Suppressor macrophage treated with lipopolysaccharide for 1 hour (primary cell): Measurements from ENCODE around the gene RAMAC.
A peak's percentile ranks its signal among the peaks of the same experiment; 100 is the strongest.
"Not testable (repeated sequence)": the region's sequence is repeated elsewhere in the genome, so short reads cannot be mapped to it uniquely, and the experiment has no call there.

Experiments used
- DNase-seq, 3 donors: peaks; one replicate each; pipeline ENCODE4 v3.0.0-alpha.2; 2020 to 2022

RAMAC gene

DNA sequence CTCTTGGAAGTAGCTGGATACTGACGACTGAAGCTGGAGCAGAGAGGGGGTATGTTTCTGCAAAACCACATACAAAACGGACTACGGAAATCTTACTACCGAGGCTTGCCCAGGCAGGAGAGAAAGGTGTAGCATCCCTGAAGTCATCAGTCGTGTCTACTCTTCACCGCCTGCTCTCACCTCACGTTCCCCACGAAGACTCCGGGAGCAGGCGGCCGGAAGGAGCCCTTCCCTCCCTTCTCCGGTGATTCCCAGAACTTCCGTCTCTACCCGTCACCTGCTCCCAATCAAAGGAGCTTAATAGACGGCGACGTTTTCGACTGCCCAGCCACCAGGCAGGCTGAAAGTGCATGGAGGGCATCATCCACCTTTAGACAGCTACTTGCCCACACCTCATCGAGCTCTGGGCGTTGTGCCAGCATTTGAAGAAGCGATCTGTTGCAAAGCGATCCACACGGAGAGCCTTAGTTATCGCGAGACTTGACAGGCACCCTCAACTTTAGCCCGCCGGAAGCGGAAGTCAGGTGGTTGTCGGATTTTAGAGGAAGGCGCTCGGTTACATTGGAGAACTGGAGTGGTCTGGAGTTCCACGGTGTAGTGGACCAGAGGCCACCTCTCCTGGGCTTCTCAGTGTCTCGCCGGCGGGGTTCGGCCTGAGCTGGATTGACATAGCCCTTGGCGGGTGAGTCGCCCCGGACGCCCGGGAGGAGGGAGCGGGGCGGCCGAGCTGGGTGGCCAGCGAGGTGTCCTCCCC is at the start of gene RAMAC:
Gene RAMAC (plus strand): TSS at position 523 of the 754 bp plus-strand sequence. CDS start 2,809 bp downstream, outside the sequence.
- peak; percentile 95 to 98 (median 97) for DNase-seq

DNA sequence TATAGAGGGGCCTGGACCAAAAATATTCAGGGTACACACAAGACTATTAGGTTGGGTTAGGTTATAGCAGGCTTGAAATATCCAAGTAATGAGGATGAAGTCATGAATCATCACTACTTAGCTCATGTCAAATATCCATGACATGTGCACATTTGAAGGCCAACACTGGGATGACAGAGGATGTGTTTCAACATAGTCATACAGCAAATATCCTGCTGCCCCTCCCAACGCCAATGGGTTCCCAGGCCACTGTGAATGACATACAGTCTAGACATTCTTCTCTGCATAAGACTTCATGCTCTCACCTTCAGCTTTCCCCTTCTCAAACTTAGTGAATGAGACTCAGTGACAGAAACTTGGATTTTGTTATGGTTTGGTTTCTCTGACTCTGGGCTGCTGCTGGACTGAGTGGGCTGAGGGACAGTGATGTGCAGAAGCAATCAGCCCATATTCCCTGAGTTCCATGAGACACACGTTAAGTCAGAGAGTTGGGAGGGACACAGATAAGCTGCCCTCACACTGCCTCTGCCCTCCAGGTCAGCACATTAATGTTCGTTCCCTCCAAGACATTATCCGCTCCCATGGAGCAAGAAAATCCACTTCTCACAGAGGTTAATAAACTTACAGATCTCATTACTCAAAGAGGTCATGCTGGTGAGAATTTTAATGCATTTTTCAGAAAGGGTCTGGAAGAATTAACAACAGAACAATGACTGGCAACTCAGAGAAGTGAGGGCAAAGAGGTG is 48.9 kb upstream of the RAMAC start:
- DNase-seq, result peak; percentile 22 to 59 (median 39)

DNA sequence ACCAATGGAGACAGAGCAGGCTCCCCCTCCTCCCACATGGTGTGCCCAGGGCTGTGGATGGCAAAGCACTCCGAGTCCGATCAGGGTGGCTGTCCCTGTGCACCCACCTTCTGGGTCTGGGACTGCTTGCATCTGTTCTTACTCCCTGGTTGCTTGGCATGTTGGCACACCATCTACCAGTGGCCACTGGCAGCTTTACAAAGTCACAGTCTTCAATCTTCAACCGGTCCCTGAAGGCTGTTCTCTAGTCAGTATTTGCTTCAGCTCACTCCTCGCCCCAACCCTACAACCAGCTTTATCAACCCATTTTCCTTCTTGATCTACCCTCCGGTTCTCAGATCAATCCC is 48.3 kb upstream of the RAMAC start:
- no peak for DNase-seq

DNA sequence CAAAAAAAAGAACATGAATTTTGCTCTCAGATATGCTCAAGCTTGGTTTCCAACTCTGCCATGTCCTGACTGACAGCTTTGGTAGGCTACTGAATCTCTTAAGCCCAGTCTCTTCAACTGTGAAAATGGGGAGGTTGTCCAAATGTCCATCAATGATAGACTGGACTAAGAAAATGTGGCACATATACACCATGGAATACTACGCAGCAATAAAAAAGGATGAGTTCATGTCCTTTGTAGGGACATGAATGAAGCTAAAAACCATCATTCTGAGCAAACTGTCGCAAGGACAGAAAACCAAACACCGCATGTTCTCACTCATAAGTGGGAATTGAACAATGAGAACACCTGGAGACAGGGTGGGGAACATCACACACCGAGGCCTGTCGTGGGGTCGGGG is 46.3 kb upstream of the RAMAC start:
- DNase-seq, result not testable (repeated sequence)

DNA sequence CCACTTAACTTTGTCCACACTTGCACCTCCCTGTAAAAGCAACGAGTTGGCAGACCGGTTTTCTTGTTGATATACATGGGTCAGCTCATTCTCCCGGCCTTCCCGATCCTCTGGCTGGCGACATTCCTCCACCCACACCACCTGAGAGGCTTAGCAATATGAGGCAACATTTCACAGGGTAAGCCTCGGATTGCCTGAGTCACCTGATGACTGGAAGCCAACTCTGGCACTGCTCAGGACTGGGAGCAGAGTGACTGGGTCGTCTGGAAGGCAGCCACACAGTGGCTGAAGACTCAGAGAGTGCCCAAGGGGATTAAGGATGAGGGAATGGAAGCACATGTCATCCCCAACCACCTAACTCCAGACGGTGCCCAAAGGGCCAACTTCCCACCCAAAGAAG is 43.3 kb upstream of the RAMAC start:
- no peak for DNase-seq

DNA sequence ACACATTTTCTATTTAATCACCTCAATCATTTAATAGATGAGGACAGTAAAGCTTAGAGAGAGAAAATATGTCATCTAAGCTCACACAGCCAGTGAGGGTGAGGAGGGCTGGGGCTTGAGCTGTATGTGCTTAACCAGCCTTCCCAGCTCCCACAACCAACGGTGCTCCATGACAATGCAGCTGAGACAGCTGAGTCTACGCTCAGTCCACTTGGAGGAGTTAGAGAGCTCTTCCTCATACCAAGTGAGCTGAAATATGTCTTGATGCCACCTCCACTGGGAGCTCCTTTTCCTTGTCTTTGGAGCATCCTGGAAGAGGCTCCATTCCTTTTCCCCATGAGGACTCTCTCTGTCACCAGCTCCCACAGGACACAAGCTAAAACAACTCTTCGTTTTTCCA is 42.8 kb upstream of the RAMAC start:
- DNase-seq, result no peak

DNA sequence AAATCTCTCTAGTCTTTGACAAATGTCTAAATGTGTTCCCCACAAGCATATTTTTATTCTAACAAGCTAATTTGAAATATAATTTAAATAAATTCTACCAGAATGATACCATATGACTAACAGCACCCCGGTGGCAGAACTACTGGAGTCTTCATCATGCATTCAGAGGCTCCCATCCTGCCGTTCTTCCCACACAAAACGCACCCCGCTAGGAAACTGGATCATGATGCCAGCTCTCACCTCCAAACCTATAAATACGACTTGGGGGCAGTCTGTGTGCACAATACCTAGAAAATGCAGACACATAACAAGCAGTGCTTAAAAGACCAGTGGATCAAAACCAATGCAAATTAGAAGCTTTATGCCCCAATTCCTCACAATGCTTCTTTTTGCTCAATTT is 42.0 kb upstream of the RAMAC start:
- DNase-seq, result no peak

DNA sequence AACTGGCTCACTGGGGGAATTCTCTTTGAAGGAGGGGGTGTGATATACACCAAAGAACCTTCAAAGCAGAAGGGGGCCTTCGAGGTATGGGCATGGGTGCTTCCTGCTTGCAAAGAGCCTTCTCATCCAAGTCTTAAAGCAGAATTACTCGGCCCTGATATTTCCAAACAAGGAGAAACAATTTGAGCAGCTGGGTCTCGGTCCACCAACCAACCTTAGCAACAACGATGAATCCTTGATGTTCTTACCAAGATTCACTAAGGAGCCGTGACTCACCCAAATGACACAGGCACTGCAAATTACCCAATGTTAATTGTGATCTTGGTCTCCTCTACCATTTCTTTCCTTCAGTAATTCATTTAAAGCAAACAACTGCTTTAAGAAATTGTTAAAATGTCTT is 41.2 kb upstream of the RAMAC start:
- DNase-seq, result peak; percentile 44 to 72 (median 62)

DNA sequence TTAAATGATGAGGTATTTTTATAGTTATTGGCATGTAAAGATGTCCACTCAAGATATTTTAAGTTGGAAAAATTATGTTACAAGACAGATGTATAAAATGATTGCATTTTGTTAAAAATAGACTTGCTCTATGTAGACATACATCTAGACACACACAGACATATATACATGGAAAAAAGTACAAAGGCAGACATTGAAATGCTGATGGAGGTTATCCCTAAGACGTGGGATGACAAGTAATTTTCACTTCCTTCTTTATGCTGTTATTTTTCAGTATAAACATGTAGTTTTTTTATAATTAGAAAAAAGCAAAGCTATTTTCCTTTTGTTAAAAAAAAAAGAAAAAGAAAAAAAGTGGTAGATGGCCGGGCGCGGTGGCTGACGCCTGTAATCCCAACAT is 40.7 kb upstream of the RAMAC start:
- no peak for DNase-seq

DNA sequence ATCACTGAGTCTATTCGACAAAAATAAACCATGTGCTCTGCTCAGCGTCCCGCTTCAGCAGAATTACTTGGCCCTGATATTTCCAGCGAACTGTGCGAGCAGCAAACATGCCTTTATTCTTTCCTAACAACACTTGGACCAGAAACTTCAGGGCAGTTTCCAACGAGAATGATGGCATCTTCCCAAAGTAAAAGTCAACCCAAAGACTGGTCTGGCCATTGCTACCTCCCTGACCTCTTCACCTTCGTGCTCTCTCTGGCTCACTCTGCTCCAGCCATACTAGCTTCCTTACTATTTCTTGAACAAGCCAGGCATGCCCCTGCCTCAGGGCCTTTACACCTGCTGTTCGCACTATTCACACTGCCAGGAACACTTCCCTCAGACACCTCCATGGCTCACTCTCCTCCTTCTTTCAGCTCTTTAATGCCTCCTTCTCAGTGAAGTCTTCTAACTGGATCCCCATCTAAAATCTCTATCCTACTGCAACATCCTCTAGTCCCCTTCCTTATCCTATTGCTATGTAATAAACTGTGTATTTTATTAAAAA is 39.8 kb upstream of the RAMAC start:
- DNase-seq, result no peak

DNA sequence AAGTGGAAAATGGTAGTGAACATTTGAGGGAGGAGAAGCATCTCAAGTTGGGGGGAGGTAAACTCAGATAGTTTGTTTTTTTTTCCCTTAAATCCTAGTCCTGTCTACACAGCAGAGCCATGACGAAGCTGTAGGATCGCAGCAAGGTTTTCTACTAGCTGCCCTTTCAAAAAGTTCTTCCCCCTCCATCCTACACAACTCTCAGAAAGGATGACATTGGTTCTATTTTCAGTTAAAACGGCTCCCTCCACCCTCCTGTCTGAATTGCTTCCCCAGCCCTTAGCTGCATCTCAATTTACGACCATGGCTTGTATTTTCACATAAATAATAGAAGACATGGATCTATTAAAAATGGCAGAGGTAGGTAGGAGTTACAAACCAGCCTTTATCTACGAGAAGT is 35.7 kb upstream of the RAMAC start:
- DNase-seq, result no peak

DNA sequence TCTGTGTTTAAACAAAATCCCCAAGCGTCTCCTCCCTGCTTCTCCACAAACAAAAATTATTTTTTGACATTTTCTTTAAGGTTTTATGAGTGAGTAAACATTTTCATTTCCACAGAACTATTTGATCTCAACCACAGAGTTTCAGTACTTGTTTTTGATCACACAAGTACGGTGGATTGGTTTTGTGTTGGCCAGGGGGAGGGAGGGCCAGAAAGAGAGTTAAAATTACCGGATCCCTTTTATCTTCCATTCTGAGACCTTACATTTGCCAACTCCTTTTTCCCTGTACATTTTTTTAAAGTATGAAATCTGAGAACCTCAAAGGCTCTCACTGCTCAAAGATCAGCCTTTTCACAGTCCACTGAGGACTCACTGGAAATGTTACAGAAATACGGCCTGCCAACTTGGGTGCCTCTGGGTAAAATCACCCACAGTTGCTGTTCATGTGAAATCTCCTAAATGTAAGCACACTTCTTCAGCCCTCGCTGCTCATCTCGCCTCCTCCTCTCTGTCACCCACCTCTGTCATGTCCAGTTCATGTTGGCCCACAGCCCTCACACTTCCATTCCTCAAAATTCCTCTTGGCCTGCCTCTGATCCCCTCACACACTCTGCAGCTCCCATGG is 35.2 kb upstream of the RAMAC start:
- no peak for DNase-seq

DNA sequence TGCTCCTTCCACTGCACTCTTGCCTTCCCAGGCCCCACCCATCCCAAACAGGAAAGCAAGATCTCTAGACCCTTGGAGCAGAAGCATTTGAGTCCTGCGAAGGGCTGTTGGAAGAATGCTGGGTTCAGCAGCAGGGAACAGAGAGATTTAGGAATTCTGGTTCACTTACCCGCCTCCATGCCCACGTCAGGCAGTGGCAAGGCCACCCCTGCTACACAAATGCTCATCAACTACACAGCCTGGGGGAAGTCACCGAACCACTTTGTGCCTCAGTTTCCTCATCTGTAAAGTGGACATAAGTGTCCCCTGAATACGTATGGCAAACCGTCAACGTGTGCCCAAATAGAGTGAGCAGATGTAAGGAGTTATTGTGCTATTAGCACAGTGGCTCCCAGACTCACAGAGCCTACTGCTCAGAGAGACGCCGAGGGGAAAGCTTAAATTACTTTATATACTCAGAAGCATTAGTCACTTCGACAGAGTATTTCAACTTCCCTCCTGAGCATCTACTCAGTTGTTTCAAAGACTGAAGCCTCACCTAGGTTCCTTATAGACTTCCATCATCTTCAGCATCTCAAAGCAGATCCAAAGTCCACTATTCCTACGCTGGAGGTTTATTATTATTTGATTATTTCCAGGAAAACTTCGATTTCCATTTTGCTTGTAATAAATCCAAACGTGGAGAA is 34.4 kb upstream of the RAMAC start:
- peak; percentile 34 to 53 (median 48) for DNase-seq

DNA sequence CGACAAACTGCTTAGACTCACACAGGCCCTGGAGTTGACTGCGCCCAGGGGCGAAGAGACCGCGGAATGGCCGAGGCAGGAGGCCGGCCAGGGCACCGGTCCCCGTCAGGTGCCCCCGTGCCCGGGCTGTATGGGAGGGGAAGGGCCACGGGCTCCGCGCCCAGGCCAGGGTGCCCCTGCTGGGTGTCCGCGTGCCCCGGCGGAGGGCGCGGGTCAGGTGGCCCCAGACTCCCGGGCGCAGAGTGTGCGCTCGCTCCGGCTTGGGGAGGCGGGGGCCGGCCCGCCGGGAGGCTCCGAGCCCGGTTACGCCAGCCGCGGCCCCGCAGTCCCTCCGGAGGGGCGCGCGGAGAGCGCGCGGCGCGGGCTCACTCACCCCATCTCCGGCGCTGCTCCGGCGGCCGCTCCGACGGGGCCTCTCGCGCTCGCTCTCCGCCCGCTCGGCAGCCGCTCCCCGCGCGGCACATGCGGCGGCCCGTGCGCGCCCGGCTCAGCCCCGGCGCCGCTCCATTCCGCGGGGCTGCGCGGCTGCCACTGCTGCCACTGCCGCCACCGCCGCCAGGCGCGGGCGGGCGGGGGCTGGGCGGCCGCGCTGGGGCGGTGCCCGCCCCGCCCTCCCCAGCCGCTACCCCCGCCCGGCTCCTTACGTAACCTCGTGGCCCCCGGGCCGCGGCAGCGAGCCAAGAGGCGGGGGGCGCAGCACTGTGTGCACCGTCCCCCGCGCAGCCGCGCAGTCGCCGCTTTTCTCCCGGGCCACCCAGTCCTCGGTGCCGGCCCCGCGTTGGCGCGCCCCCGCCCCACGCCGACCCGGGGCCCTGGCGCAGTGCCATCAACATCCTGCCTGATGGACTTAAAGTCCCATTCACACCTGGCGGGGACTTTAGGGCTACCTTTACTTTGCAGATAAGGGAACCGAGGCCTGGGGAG is 33.6 kb upstream of the RAMAC start, which contains the start of gene HOMER2:
Gene HOMER2 (minus strand): TSS at position 563 of the 924 bp plus-strand sequence. CDS start 185 bp downstream, at position 378.
- peak in 2 of 3 donors; percentile 16 to 53 for DNase-seq

DNA sequence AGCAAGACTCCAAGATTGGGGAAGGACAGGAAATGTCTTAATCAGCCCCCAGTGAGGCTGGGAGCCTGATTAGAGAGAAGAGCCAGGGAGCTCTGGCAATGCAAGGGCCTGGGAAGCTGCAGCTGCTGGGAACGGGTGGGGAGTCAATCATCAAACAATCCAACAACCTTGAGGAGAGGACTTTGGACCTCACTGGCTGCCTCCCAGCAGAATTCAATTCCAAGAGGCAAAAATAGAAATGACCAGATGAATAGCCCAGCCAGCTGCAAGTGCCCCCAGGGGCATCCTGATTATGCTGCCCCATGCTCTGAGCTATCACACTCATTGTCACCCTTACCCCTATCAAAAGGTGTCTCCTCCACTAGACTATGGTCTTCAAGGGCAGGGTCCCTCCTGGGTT is 27.4 kb upstream of the RAMAC start:
- DNase-seq, result no peak

DNA sequence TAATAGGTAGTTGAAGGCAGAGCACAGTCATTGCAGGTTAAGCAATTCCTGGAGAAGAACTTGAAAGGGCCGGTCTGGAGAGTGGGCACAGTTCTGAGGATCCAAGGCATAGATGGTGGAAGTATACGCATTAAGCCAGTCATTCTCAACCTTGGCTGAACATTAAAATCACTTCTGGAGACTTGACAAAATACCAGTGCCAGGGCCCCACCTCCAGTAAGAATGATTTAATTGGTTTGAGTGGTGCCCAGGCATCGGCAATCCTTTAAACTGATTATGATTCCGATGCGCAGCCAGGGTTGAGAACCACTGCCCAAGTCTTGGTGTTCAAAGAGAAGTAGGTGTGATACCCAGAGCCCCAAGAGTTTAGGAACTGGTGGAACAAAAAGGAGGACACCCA is 26.6 kb upstream of the RAMAC start:
- no peak for DNase-seq

DNA sequence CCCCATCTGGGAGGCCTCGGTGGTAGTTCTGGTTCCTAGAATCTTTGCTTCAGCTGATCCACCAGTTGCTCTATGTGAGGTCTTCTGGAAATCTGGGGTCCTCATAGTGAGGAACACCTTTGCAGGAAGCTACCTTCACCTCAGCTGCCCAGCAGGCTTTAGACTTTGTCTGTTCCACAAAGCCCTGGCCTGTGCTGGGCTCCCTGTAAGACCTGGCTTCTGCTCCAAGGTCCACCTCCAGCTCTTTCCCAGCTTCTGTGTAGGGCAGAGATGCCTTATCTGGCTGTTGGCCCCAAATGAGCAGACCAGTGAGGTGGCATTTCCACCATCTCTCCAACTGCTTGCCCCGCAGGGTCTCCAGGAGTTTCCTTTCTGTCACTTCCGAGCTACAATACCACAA is 25.2 kb upstream of the RAMAC start:
- no peak for DNase-seq

DNA sequence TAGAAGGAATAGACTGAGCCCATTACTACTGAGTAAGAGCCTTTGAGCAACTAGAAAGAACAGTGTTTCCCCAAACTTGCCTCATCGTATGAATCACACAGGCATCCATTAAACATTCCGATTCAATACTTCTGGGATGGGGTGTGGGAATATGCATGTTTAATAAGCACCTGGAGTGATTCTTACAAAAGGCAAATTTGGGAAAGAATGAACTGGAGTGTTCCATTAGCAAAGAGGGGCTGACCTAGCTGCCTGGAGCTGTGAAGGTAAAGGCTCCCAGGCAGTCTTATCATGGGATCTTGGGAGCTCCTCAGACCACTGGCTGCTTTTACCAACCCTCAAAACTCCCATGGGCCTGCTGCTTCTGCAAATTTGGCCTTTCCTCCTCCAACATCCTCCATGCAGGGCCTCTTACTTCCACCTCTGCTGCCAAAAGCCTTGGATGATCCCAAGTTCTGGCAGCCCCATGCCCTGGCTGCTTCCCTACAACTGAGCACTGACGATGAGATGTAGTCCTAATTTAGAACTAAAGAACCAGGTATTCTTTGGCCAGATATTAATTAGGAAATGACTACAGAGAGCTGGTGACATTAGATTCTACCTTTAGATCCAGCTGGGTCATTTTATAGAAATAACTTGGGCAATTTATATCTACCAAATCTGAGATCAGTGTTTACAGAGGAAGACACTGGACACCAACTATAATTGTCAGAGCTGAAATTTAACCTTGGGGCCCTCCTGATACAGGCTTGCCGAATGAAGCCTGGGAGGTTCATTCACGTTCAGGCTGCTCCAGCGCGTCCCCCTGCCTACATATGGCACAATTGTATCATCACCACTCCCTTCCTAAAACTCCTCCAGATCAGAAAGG is 22.3 kb upstream of the RAMAC start:
- no peak for DNase-seq

DNA sequence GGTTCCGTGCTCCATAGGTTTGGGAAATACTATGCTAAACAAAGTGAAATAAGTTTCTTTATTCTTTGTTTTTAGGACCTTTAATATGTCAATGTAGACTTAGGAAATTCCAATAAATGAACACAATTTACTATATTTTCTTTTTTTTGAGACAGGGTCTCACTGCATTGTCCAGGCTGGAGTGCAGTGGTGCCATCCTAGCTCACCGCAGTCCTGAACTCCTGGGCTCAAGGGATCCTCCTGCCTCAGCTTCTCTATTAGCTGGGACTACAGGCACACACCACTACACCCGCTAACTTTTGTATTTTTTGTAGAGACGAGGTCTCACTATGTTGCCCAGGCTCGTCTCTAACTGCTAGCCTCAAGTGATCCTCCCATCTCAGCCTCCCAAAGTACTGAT is 21.1 kb upstream of the RAMAC start:
- no peak for DNase-seq

DNA sequence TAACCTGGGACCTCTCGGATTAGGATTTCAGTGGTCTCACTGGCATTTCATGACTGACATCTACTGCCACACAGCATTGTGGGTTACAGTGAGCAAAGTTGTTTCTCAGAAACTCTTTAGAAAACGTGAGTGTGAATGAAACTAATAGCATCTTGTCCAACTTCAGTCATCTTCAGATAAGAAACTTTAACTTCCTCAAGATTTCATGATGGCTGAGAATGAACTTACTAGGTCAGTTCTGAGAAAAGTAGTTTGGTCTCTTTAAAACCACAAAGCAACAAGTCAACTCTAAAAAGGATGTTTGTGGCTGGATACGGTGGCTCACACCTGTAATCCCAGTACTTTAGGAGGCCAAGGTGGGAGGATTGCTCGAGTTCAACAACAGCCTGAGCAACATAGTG is 19.3 kb upstream of the RAMAC start:
- no peak for DNase-seq

DNA sequence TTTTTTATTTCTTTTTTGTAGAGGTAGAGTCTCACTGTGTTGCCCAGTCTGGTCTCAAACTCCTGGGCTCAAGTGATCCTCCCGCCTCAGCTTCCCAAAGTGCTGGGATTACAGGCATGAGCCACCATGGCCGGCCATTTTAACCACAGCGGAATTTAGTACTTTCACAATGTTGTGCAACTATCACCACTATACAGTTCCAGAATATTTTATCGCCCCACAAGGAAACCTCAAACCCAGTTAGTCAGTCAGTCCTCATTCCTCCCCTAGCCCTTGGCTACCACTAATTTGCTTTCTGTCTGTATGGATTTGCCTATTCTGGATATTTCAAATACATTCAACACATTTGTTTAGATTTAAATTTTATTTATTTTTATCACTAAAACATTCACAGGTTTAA is 17.9 kb upstream of the RAMAC start:
- peak; percentile 23 to 62 (median 49) for DNase-seq
